Heart left ventricle (tissue), 16 donors: ENCODE measurements around the gene C10orf62. TPM values are rescaled to one million over a fixed set of nuclear protein-coding genes. Genes with fewer than 3 reads are reported as not detected.

Experiments
- ATAC-seq, 4 donors: fragments of 200-7000 bp; cut with Tn5 transposase; one replicate each; pipeline ENCODE4 v1.9.1; 2020 to 2022; ENCODE audit warnings: moderate library complexity in 4 of 4, mild to moderate bottlenecking in 3 of 4, moderate number of reproducible peaks in 1 of 4
- DNase-seq, 5 donors: peaks; one replicate each; pipeline ENCODE4 v3.0.0-alpha.2; 2020
- H3K27ac ChIP-seq, 12 donors: fragments of 200-600 bp; sonication (generic) in 4 of 12; one replicate each; pipeline versions ENCODE4 v1.5.0 to v1.8.0; 2016 to 2022; ENCODE audit warnings: mild to moderate bottlenecking in 2 of 12
- H3K27me3 ChIP-seq, 9 donors: fragments of 200-600 bp; sonication (generic) in 2 of 9; one replicate each; pipeline versions ENCODE4 v1.5.1 to v1.8.0; 2016 to 2022; ENCODE audit warnings: mild to moderate bottlenecking in 3 of 9
- H3K36me3 ChIP-seq, 9 donors: fragments of 200-600 bp; sonication (generic) in 2 of 9; one replicate each; pipeline versions ENCODE4 v1.5.0 to v1.8.0; 2018 to 2022; ENCODE audit warnings: mild to moderate bottlenecking in 2 of 9
- H3K4me1 ChIP-seq, 12 donors: fragments of 200-600 bp; sonication (generic) in 4 of 12; one replicate each; pipeline versions ENCODE4 v1.5.0 to v1.8.0; 2016 to 2022; ENCODE audit warnings: mild to moderate bottlenecking in 3 of 12
- H3K4me3 ChIP-seq, 12 donors: fragments of 200-600 bp; sonication (generic) in 4 of 12; one replicate each; pipeline versions ENCODE4 v1.5.0 to v1.8.0; 2017 to 2022; ENCODE audit warnings: mild to moderate bottlenecking in 9 of 12, moderate library complexity in 4 of 12
- H3K9me3 ChIP-seq, 12 donors: fragments of 200-600 bp; sonication (generic) in 4 of 12; one replicate each; pipeline versions ENCODE4 v1.5.0 to v1.8.0; 2016 to 2022; ENCODE audit warnings: mild to moderate bottlenecking in 1 of 12
- POLR2A ChIP-seq, 2 donors: fragments of 450-650 bp; IDR thresholded peaks; one replicate each; pipeline ENCODE4 v1.6.1; 2017; ENCODE audit warnings: antibody characterized with exemption in 2 of 2, mild to moderate bottlenecking in 2 of 2, moderate library complexity in 2 of 2
- WGBS, 4 donors: extraction: QIAGEN DNeasy Blood & Tissue Kit in 2 of 4; methylation state at CpG; one replicate each; pipeline versions ENCODE4 v1.1.5 to v1.1.7; 2013 to 2018; 5-methylcytosine and 5-hydroxymethylcytosine counted together
- intact Hi-C, 10 donors: fragments of 100-400 bp; cut with DNase I; formaldehyde crosslinking; loops; one replicate each; pipeline versions ENCODE4 v1.11.1 to v1.14.2; 2022
- polyA plus RNA-seq, 2 donors: library from polyadenylated mRNA; stranded (reverse); fragments of 200-250 nt; gene quantifications; one replicate each; pipeline ENCODE4 v1.2.3, GENCODE V29; 2013
- total RNA-seq, 9 donors: library from RNA; depleted of rRNA in 2 of 9; stranded (reverse); fragments of >200 nt in 2 of 9; fragmentation: NEBNext Ultra II Directional in 3 of 9; extraction: Animal tissue kit (Norgen Biotek cat#: 25700) in 3 of 9; gene quantifications; one replicate each; pipeline versions ENCODE4 v1.1.0 to v1.2.4, GENCODE V29; 2016 to 2023
- TF ChIP-seq, protein P1 (sequence below), 12 donors: fragments of 200-600 bp; sonication (generic) in 4 of 12; IDR thresholded peaks; one replicate each; pipeline versions ENCODE4 v1.5.0 to v1.8.0; 2018 to 2022; ENCODE audit warnings: antibody characterized with exemption in 12 of 12, mild to moderate bottlenecking in 5 of 12
- donor health status: ischemic (EF 13 %, LVEDD 7.1; RV severe dilation, severe dysfunction).
- donor health status: healthy with polysubstance abuse.
- donor health status: DM: no; HTN: yes; CAD: no.
- donor health status: DM: no; HTN: no; CAD: no.
- donor health status: ischemic (EF 25% LVEDD 6.9; RV normal size, moderate dysfunction).
- donor health status: ischemic (EF 25% LVEDD 5.7; RV mildly dilated, moderate dysfunction).
- donor health status: healthy.
- donor health status: DM: yes; HTN: yes; CAD: no.
- donor health status: ischemic (EF 35%, LVEDD 5.7; RV mildly dilated, moderate dysfunction).
- donor health status: nonischemic (EF 11% LVEDD 7.7; RV severe dilation, severe dysfunction).
- donor health status: DM: yes; HTN: yes; CAD: no.
- donor health status: PGD.
- donor health status: ischemic (EF 29% LVEDD 5.4; RV normal size, mild dysfunction).
- donor health status: nonischemic (EF 23%, LVEDD 6.1; RV moderate dilation, normal function).

Gene C10orf62
- total and polyA plus RNA-seq, 11 donors, result 0.24 to 2.1 (median 0.65) TPM

DNA sequence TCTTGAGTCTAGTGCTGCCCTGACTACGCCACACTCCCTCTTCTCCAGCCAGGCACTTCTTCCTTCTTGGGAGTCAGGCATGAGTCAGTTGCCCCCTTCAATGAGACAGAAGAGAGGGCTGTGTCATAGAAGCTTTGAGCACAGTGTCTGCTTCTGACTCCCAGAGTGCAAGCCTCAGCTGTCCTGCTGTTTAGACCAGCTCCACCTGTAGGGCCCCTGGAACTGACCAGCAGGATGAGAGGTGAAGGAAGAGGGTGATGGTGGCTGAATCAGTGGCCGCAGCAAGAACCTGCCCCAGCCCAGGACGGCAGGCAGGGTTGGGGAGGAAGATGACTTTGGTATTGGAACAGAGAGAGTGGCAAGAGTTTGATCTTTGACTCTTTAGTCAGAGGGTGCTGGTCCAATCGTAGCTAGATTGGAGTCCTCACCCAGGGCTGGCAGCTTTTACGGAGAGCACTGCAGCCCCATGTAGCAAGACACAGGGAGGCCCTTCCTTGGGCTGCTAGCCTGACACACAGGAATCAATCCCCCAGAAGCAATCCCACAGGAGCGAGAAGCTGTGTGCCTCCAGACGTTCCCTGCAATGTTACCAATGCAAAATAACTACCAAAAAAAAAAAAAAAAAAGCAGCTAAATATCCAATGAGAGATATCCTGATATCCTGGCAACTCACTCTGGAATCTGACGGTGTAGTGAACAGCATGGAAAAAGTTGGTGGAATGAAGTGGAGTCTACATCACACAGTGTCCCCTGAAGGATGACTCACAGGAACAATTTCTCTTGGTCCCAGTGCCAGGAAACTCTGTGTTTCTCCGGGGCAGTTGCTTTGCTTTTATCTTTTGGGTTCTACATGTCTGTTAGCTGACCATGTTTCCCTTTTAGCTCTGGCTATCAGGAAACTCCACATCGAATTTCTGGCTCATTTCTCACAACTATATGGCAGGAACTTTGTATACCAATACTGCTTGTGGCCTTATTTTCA is 6.9 kb downstream of the C10orf62 start:
- no peaks in the 10 kb centered on the region for H3K9me3 ChIP-seq
- peak in 3 of 5 donors; percentile 64 to 79 (median 69) for DNase-seq
- peak overlapping the region; percentile 81 to 99 (median 92) for H3K27ac ChIP-seq
- no peaks in the 10 kb centered on the region for H3K36me3 ChIP-seq
- peaks cover 0 to 64% (median 23%) of the 10 kb centered on the region in 12 donors for H3K4me1 ChIP-seq
- no peak overlapping the region for H3K4me3 ChIP-seq
- H3K27me3 ChIP-seq, result no peaks in the 10 kb centered on the region
- peak in 1 of 2 donors; percentile 60 for TF ChIP-seq POLR2A (IDR thresholded peaks at IDR 0.05)
- TF ChIP-seq, protein P1, sequence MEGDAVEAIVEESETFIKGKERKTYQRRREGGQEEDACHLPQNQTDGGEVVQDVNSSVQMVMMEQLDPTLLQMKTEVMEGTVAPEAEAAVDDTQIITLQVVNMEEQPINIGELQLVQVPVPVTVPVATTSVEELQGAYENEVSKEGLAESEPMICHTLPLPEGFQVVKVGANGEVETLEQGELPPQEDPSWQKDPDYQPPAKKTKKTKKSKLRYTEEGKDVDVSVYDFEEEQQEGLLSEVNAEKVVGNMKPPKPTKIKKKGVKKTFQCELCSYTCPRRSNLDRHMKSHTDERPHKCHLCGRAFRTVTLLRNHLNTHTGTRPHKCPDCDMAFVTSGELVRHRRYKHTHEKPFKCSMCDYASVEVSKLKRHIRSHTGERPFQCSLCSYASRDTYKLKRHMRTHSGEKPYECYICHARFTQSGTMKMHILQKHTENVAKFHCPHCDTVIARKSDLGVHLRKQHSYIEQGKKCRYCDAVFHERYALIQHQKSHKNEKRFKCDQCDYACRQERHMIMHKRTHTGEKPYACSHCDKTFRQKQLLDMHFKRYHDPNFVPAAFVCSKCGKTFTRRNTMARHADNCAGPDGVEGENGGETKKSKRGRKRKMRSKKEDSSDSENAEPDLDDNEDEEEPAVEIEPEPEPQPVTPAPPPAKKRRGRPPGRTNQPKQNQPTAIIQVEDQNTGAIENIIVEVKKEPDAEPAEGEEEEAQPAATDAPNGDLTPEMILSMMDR (IDR thresholded peaks at IDR 0.05), result no peak
- whole genome bisulfite sequencing, 4 donors, result 25 to 37% (median 30%) methylated on average over 10 of the region's 10 CpGs
- intact Hi-C loops, result loop anchor here in 2 of 10 donors (1.0 to 2.0 kb wide), 2 partner anchors 11 to 22 kb away; no protein-coding TSS in a partner anchor
- peak; percentile 92 to 96 (median 93) for ATAC-seq

DNA sequence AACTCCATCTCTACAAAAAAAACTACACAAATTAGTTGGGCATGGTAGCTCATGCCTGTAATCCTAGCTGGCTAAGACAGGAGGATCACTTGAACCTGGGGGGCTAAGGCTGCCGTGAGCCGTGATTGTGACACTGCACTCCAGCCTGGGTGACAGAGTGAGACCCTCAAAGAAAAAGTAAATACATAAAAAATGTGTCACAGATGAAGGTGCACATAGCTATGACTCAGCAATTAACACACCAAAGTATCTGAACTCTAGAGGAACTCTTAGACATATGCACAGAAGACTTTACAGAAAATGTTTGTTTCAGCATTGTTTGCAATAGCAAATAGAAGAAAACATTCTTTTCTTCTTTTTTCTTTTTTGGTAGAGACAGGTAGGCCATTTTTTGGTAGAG is 8.3 kb downstream of the C10orf62 start:
- H3K27me3 ChIP-seq, result no peaks in the 10 kb centered on the region
- no peak for TF ChIP-seq POLR2A (IDR thresholded peaks at IDR 0.05)
- TF ChIP-seq, protein P1 (IDR thresholded peaks at IDR 0.05), result no peak
- ATAC-seq (no peak), DNase-seq (no peak)
- H3K4me1 ChIP-seq, result peaks cover 0 to 71% (median 23%) of the 10 kb centered on the region in 12 donors
- no peak overlapping the region for H3K4me3 ChIP-seq
- intact Hi-C loops, result loop anchor here in 1 of 10 donors (2.0 kb wide), 1 partner anchor 23 kb away; no protein-coding TSS in a partner anchor
- H3K9me3 ChIP-seq, result no peaks in the 10 kb centered on the region
- peak overlapping the region; percentile 51 to 99 (median 92) for H3K27ac ChIP-seq
- no peaks in the 10 kb centered on the region for H3K36me3 ChIP-seq
- WGBS, 4 donors, result 94 to 100% (median 98%) methylated on average over 2 of the region's 2 CpGs

DNA sequence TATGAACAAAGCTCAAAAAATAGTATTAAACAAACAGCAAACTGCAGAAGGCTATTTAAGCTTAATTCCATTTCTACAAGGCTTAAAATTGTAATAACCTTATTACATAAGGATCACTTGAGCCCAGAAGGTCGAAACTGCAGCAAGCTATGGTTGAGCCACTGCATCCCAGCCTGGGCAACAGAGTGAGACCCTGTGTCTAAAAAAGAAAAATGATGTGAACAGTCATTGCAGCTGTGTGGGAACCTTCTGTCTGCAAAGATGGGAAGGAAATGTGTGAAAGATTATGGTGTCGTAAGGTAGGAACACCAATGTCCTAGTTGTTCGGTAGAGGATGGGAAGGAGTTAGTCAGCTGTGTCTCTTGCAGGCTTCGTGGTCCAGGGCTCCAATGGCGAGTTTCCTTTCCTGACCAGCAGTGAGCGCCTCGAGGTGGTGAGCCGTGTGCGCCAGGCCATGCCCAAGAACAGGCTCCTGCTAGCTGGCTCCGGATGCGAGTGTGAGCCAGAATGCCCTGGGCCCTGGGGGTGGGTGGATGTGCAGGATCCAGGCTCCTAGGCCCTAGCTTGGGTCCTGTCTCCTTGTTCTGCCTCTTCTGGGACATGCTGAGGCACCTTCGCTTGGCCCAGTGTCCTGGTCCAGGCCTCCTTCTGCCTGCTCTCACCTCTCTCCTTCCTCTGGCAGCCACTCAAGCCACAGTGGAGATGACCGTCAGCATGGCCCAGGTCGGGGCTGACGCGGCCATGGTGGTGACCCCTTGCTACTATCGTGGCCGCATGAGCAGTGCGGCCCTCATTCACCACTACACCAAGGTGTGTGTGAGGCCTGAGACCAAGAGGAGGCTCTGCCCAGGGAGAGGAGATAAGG is 9.1 kb downstream of the C10orf62 start:
- Histone ChIP-seq H3K27me3 (no peaks in the 10 kb centered on the region), H3K4me1 (peaks cover 0 to 64% (median 19%) of the 10 kb centered on the region in 12 donors), H3K36me3 (no peaks in the 10 kb centered on the region), H3K27ac (peak overlapping the region in 7 of 12 donors; percentile 61 to 95 (median 90)), H3K4me3 (no peak overlapping the region), H3K9me3 (no peaks in the 10 kb centered on the region)
- intact Hi-C loops, result no loop called here
- DNase-seq (no peak), ATAC-seq (no peak)
- WGBS, 4 donors, result 88 to 94% (median 93%) methylated on average over 19 of the region's 19 CpGs
- TF ChIP-seq, protein P1 (IDR thresholded peaks at IDR 0.05), result no peak
- TF ChIP-seq POLR2A (IDR thresholded peaks at IDR 0.05), result no peak
